Skeletal muscle tissue (tissue), 4 donors: ENCODE data around the gene PRKCA. TPM values are rescaled to one million over a fixed set of nuclear protein-coding genes. Genes with fewer than 3 reads are reported as not detected.

Experiments
- H3K27ac ChIP-seq: one replicate; pipeline ENCODE4 v1.7.0; 2013; ENCODE audit warnings: mild to moderate bottlenecking, low read depth, low read length, inconsistent platforms
- H3K27me3 ChIP-seq, 3 donors: one replicate each; pipeline ENCODE4 v1.7.0; 2013; ENCODE audit warnings: low read length in 3 of 3; ENCODE audit not compliant: control insufficient read depth in 3 of 3, insufficient read depth in 3 of 3
- H3K36me3 ChIP-seq, 3 donors: one replicate each; pipeline ENCODE4 v1.7.0; 2013; ENCODE audit warnings: low read length in 3 of 3; ENCODE audit not compliant: control insufficient read depth in 3 of 3, insufficient read depth in 3 of 3
- H3K4me1 ChIP-seq, 3 donors: one replicate each; pipeline ENCODE4 v1.7.0; 2013; ENCODE audit warnings: low read length in 3 of 3, mild to moderate bottlenecking in 3 of 3; ENCODE audit not compliant: control insufficient read depth in 3 of 3, insufficient read depth in 3 of 3
- H3K4me3 ChIP-seq, 3 donors: one replicate each; pipeline ENCODE4 v1.7.0; 2013; ENCODE audit warnings: low read length in 3 of 3
- H3K9ac ChIP-seq, 3 donors: one replicate each; pipeline ENCODE4 v1.7.0; 2013; ENCODE audit warnings: low read length in 3 of 3, mild to moderate bottlenecking in 3 of 3, moderate library complexity in 2 of 3, low read depth in 1 of 3
- H3K9me3 ChIP-seq, 3 donors: one replicate each; pipeline ENCODE4 v1.7.0; 2013; ENCODE audit warnings: low read length in 3 of 3; ENCODE audit not compliant: control insufficient read depth in 3 of 3
- total RNA-seq: library from RNA; depleted of rRNA; stranded (reverse); fragments of >200 nt; gene quantifications from one replicate; pipeline ENCODE4 v1.2.3, GENCODE V29; 2014
- donor health status: Osteomylitis.

PRKCA gene
- total RNA-seq, 1 donor from 2014 or later = 2.1 TPM

GRCh38 chr17:66750781-66751543 lies 448.5 kb downstream of the PRKCA start:
- H3K27me3 ChIP-seq = no peaks in the 10 kb centered on the region
- no peak overlapping the region for H3K27ac ChIP-seq
- no peaks in the 10 kb centered on the region for H3K36me3 ChIP-seq
- no peak overlapping the region for H3K4me3 ChIP-seq
- peaks cover 9 to 11% (median 10%) of the 10 kb centered on the region in 3 donors for H3K4me1 ChIP-seq
- no peaks in the 10 kb centered on the region for H3K9me3 ChIP-seq
- no peak overlapping the region for H3K9ac ChIP-seq

GRCh38 chr17:66751771-66752170 lies 449.4 kb downstream of the PRKCA start:
- H3K36me3 ChIP-seq = no peaks in the 10 kb centered on the region

GRCh38 chr17:66752411-66752810 lies 450.0 kb downstream of the PRKCA start:
- H3K9me3 ChIP-seq = no peaks in the 10 kb centered on the region
- H3K36me3 ChIP-seq = no peaks in the 10 kb centered on the region
- no peak overlapping the region for H3K27ac ChIP-seq
- no peak overlapping the region for H3K9ac ChIP-seq
- no peak overlapping the region for H3K4me3 ChIP-seq
- peaks cover 9 to 11% (median 10%) of the 10 kb centered on the region in 3 donors for H3K4me1 ChIP-seq
- H3K27me3 ChIP-seq = no peaks in the 10 kb centered on the region

More at GRCh38 chr17:66751771-66752170, 449.4 kb downstream of the PRKCA start:
- Histone ChIP-seq H3K9ac (no peak overlapping the region), H3K27ac (no peak overlapping the region), H3K27me3 (no peaks in the 10 kb centered on the region), H3K9me3 (no peaks in the 10 kb centered on the region), H3K4me3 (no peak overlapping the region), H3K4me1 (peaks cover 9 to 11% (median 10%) of the 10 kb centered on the region in 3 donors)

GRCh38 chr17:66753126-66753920 lies 450.9 kb downstream of the PRKCA start:
- no peaks in the 10 kb centered on the region for H3K36me3 ChIP-seq
- H3K27me3 ChIP-seq = no peaks in the 10 kb centered on the region
- H3K27ac ChIP-seq = no peak overlapping the region
- H3K4me1 ChIP-seq = peaks cover 8 to 9% (median 9%) of the 10 kb centered on the region in 3 donors
- no peak overlapping the region for H3K4me3 ChIP-seq
- no peaks in the 10 kb centered on the region for H3K9me3 ChIP-seq
- no peak overlapping the region for H3K9ac ChIP-seq

GRCh38 chr17:66755101-66755943 lies 452.9 kb downstream of the PRKCA start:
- no peak overlapping the region for H3K27ac ChIP-seq
- no peak overlapping the region for H3K9ac ChIP-seq
- H3K4me3 ChIP-seq = no peak overlapping the region
- no peaks in the 10 kb centered on the region for H3K36me3 ChIP-seq
- no peaks in the 10 kb centered on the region for H3K4me1 ChIP-seq
- no peaks in the 10 kb centered on the region for H3K9me3 ChIP-seq
- H3K27me3 ChIP-seq = no peaks in the 10 kb centered on the region

GRCh38 chr17:66755944-66756290 lies 453.5 kb downstream of the PRKCA start:
- H3K27ac ChIP-seq = no peak overlapping the region
- H3K36me3 ChIP-seq = no peaks in the 10 kb centered on the region
- H3K4me3 ChIP-seq = no peak overlapping the region
- no peaks in the 10 kb centered on the region for H3K27me3 ChIP-seq
- no peaks in the 10 kb centered on the region for H3K9me3 ChIP-seq
- H3K4me1 ChIP-seq = no peaks in the 10 kb centered on the region
- no peak overlapping the region for H3K9ac ChIP-seq

- H3K4me1 ChIP-seq = no peaks in the 10 kb centered on the region
- H3K4me3 ChIP-seq = no peak overlapping the region
- H3K27ac ChIP-seq = no peak overlapping the region
- no peaks in the 10 kb centered on the region for H3K9me3 ChIP-seq
- H3K9ac ChIP-seq = no peak overlapping the region
- no peaks in the 10 kb centered on the region for H3K27me3 ChIP-seq
- no peaks in the 10 kb centered on the region for H3K36me3 ChIP-seq
These were observed 457.9 kb downstream of the PRKCA start for GRCh38 chr17:66760324-66760723.

- no peaks in the 10 kb centered on the region for H3K4me1 ChIP-seq
- no peaks in the 10 kb centered on the region for H3K9me3 ChIP-seq
- no peak overlapping the region for H3K27ac ChIP-seq
- no peaks in the 10 kb centered on the region for H3K27me3 ChIP-seq
- no peak overlapping the region for H3K9ac ChIP-seq
- no peak overlapping the region for H3K4me3 ChIP-seq
- H3K36me3 ChIP-seq = no peaks in the 10 kb centered on the region
These were observed 459.9 kb downstream of the PRKCA start for GRCh38 chr17:66762276-66762675.

- Histone ChIP-seq H3K4me3 (no peak overlapping the region), H3K27me3 (no peaks in the 10 kb centered on the region), H3K27ac (no peak overlapping the region), H3K4me1 (no peaks in the 10 kb centered on the region), H3K9me3 (no peaks in the 10 kb centered on the region), H3K36me3 (no peaks in the 10 kb centered on the region), H3K9ac (no peak overlapping the region)
These were observed 460.6 kb downstream of the PRKCA start for GRCh38 chr17:66763056-66763455.
